GM13976 (cell line): ENCODE measurements around the gene APBA2.

ENCODE experiments used
- DNase-seq: peaks from one replicate; pipeline ENCODE4 v3.0.0; 2012; ENCODE audit warnings: low spot score
- CTCF ChIP-seq: IDR thresholded peaks from 2 replicates; pipeline ENCODE4 v1.5.1; 2012; ENCODE audit warnings: borderline replicate concordance, mild to moderate bottlenecking; ENCODE audit not compliant: insufficient read depth; ENCODE audit errors: extremely low read depth, missing control alignments, control extremely low read depth
- in situ Hi-C: fragments of 300-500 bp; cut with MboI; formaldehyde crosslinking; loops from one replicate; pipeline ENCODE4 v1.12.0; 2022; ENCODE audit warnings: low sequenced_read_pairs, mixed read lengths, inconsistent platforms; ENCODE audit not compliant: unreplicated experiment

Gene APBA2

GRCh38 chr15:29107971-29108645 is 222.3 kb downstream of the APBA2 start:
- no peak for TF ChIP-seq CTCF
- no peak for DNase-seq
- in situ Hi-C loops, result no loop called here

DNA sequence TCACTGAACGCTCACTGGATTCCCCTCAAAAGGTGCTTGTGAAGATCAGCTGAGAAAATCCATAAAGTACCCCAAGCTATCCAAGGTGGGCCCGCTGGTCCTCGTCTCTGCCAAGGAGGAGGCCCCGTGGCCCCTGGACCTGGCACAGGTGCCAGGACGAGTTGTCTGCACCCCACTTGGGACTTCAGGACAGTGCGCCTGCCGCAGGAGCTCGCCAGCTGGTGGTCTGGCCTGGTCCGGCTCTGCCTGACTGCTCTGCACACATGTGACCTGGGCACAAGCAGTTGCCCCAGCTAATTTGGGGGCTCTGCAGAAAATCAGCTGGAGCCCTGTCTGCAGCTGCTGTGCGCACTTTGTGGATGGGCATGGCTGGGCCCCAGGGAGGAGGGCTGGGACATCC is 224.0 kb downstream of the APBA2 start:
- TF ChIP-seq CTCF, result no peak
- in situ Hi-C loops, result no loop called here
- DNase-seq, result no peak

DNA sequence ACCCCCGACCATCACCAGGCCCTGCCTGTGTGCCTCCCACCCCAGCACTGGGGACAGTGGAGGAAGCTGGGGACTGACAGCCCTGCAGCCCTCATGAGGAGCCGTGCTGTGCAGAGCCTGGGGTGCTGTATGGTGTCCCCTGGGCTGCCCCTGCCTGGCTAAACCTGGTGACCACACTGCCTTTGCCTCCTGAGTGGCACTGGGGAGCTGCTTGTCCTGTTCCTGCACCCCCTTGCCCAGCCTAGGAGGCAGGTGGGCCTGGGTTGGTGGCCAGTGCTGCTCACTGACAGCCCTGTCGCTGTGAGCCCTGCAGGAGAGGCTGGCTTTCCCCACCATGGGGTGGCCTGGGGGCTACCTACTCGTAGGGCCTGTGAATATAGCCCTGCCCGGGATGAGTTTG is 224.4 kb downstream of the APBA2 start:
- no peak for DNase-seq
- no peak for TF ChIP-seq CTCF
- in situ Hi-C loops, result no loop called here

- no peak for TF ChIP-seq CTCF
- no peak for DNase-seq
- in situ Hi-C loops, result no loop called here
Measured at GRCh38 chr15:29110733-29111132, 225.0 kb downstream of the APBA2 start.

- TF ChIP-seq CTCF, result no peak
- DNase-seq, result no peak
- in situ Hi-C loops, result no loop called here
Measured at GRCh38 chr15:29111705-29112281, 226.0 kb downstream of the APBA2 start.

GRCh38 chr15:29113336-29114220 is 227.8 kb downstream of the APBA2 start:
- no peak for DNase-seq
- no peak for TF ChIP-seq CTCF
- in situ Hi-C loops, result no loop called here
